ACC112 (cell line): Measurements from ENCODE around the gene EFHC1.
"Not testable (repeated sequence)": the region's sequence is repeated elsewhere in the genome, so short reads cannot be mapped to it uniquely, and the experiment has no call there.

Source experiments
- H2AFZ ChIP-seq: fragments of 200-600 bp; sonication (generic); one replicate; pipeline ENCODE4 v1.6.0; 2017; ENCODE audit warnings: antibody characterized with exemption, low read length; ENCODE audit not compliant: unreplicated experiment
- H3K27ac ChIP-seq: fragments of 200-600 bp; sonication (generic); 2 replicates; pipeline ENCODE4 v1.5.1; 2014; ENCODE audit warnings: low read depth, mild to moderate bottlenecking, antibody characterized with exemption, low read length, moderate library complexity
- H3K27me3 ChIP-seq: fragments of 200-600 bp; sonication (generic); 2 replicates; pipeline ENCODE4 v1.6.1; 2014; ENCODE audit warnings: mild to moderate bottlenecking, antibody characterized with exemption, low read length, moderate library complexity, mixed read lengths; ENCODE audit not compliant: insufficient read depth
- H3K36me3 ChIP-seq: fragments of 200-600 bp; sonication (generic); 2 replicates; pipeline ENCODE4 v1.6.1; 2016; ENCODE audit warnings: mild to moderate bottlenecking, antibody characterized with exemption, low read length, moderate library complexity, mixed read lengths; ENCODE audit not compliant: insufficient read depth
- H3K4me1 ChIP-seq: fragments of 200-600 bp; sonication (generic); one replicate; pipeline ENCODE4 v1.6.1; 2016; ENCODE audit warnings: low read length, mixed read lengths; ENCODE audit not compliant: insufficient read depth, unreplicated experiment, control insufficient read depth
- H3K4me3 ChIP-seq: fragments of 200-600 bp; sonication (generic); 2 replicates; pipeline ENCODE4 v1.5.1; 2014; ENCODE audit warnings: mild to moderate bottlenecking, low read depth, low read length
- H3K79me2 ChIP-seq: fragments of 200-600 bp; sonication (generic); one replicate; pipeline ENCODE4 v1.6.0; 2016; ENCODE audit warnings: low read length; ENCODE audit not compliant: control insufficient read depth, unreplicated experiment, insufficient read depth

EFHC1 gene

DNA sequence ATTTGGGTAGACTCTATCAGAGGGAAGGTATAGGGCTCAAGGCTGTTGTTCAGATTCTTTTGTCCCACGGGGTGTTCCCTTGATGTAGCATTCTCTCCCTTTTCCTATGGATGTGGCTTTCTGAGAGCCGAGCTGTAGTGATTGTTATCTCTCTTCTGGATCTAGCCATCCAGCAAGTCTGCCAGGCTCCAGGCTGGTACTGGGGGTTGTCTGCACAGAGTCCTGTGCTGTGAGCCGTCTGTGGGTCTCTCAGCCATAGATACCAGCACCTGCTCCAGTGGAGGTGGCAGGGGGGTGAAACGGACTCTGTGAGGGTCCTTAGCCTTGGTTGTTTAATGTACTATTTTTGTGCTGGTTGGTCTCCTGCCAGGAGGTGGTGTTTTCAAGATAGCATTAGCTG lies 13.2 kb downstream of the EFHC1 start:
- not testable (repeated sequence) for H3K4me1 ChIP-seq, H3K27ac ChIP-seq, H2AFZ ChIP-seq, H3K4me3 ChIP-seq, H3K27me3 ChIP-seq, H3K79me2 ChIP-seq
- peaks cover 15% of the 10 kb centered on the region for H3K36me3 ChIP-seq

DNA sequence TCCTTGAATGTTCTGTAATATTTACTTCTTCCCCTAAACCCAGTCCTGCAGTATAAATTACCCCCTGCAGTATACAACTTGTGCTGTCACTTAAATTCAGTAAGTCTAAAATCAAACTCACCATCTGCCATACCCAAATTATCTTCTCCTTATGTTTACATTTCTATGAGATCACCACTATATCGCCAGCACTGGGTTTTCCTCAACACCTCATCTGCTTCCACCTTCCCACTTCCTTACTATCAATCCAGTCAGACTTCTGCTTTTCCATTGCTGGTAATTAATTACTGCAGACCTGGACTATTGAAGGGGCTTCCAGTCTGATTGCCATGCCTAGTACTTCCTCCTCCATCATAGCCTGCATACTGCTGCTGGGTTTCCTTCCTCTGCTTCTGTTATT lies 15.2 kb downstream of the EFHC1 start:
- Histone ChIP-seq H3K4me1 (no peaks in the 10 kb centered on the region), H3K79me2 (no peaks in the 10 kb centered on the region), H3K27me3 (no peaks in the 10 kb centered on the region), H2AFZ (no peak overlapping the region), H3K4me3 (no peak overlapping the region), H3K36me3 (peaks cover 15% of the 10 kb centered on the region), H3K27ac (no peak overlapping the region)

DNA sequence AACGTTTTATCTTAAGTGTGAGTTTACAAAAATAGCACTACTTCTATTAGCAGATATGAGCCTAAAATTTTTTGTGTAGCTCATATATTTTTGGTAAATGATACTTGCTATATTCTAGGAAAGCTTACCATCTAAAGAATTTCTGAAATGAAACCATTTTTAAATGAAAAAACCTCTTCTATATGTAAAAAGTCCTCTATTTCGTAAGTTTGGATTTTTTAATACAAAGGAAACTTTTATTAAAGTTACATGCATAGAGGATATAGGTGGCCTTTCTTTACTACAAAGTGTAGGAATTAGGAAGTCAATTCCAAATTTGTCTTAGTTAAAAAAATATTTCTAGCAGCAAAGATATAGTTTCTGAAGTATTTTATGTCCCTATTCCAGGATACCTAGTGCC lies 18.8 kb downstream of the EFHC1 start:
- Histone ChIP-seq H3K79me2 (no peaks in the 10 kb centered on the region), H3K27me3 (no peaks in the 10 kb centered on the region), H3K27ac (no peak overlapping the region), H3K36me3 (peaks cover 16% of the 10 kb centered on the region), H3K4me3 (no peak overlapping the region), H2AFZ (no peak overlapping the region), H3K4me1 (no peaks in the 10 kb centered on the region)

DNA sequence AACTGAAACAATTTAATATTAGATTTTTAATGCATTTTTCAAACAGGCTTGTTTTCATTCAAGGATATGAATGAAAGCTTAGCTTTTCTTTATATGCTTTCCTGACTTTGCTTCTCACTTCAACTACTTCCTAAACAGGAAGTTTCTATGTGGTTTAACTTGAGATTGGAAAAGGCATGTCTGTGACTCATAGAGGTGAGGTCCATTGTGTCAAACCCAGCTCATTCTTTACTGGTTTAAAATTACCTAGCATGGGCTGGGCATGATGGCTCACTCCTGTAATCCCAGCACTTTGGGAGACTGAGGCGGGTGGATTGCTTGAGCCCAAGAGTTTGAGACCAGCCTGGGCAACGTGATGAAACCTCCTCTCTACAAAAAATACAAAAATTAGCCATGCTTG lies 34.4 kb downstream of the EFHC1 start:
- Histone ChIP-seq H2AFZ (no peak overlapping the region), H3K79me2 (no peaks in the 10 kb centered on the region), H3K27me3 (no peaks in the 10 kb centered on the region), H3K4me1 (no peaks in the 10 kb centered on the region), H3K4me3 (no peak overlapping the region), H3K27ac (no peak overlapping the region), H3K36me3 (peaks cover 11% of the 10 kb centered on the region)

DNA sequence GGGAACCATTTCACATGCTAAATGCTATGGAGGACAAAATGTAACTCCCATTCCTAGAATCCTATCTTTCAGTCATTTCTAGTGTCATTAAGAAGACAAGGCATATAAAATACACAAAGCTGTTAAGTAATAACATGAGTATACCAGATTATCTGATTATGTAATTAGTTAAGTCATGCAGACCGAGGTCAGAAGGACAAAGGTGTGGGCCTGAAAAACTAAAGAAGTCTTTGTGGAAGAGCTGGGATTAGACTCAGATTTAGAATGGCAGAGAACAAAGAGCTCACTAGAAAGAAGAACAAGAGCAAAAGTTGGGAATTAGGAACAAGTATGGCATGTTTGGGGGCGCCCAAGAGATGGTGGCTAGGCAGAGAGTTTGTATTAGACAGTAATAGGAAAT lies 37.0 kb downstream of the EFHC1 start:
- H3K27me3 ChIP-seq: no peaks in the 10 kb centered on the region
- peaks cover 8% of the 10 kb centered on the region for H3K36me3 ChIP-seq
- H3K27ac ChIP-seq: no peak overlapping the region
- H3K4me3 ChIP-seq: no peak overlapping the region
- no peak overlapping the region for H2AFZ ChIP-seq
- H3K79me2 ChIP-seq: no peaks in the 10 kb centered on the region
- H3K4me1 ChIP-seq: no peaks in the 10 kb centered on the region

DNA sequence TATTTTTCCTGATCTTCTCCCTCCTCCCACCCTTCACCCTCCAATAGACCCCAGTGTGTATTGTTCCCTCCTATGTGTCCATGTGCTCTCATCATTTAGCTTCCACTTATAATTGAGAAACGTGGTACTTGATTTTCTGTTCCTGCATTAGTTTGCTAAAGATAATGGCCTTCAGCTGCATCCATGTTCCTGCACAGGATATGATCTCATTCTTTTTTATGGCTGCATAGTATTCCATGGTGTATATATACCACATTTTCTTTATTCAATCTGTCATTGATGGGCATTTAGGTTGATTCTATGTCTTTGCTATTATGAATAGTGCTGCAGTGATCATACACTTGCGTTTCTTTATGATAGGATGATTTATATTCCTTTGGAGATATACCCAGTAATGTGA lies 41.1 kb downstream of the EFHC1 start:
- H3K27ac ChIP-seq, H3K27me3 ChIP-seq, H2AFZ ChIP-seq, H3K4me1 ChIP-seq, H3K36me3 ChIP-seq, H3K79me2 ChIP-seq, H3K4me3 ChIP-seq: not testable (repeated sequence)

DNA sequence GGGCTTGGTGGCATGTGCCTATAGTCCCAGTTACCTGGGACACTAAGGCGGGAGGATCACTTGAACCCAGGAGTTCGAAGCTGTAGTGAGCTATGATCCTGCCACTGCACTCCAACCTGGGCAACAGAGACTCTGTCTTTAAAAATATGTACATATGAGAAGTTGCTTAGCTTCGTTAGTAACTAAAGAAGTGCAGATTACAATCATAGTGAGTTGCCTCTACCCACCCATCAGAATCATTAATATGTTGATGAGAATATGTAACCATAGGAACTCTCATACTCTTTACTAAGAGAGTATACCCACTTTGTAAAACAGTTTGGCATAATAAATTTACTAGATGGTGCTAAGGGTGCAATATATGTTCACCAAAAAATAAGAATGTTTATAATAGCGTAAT lies 54.0 kb downstream of the EFHC1 start:
- H3K4me1 ChIP-seq: no peaks in the 10 kb centered on the region
- H3K27ac ChIP-seq: no peak overlapping the region
- H2AFZ ChIP-seq: no peak overlapping the region
- no peaks in the 10 kb centered on the region for H3K79me2 ChIP-seq
- H3K36me3 ChIP-seq: no peaks in the 10 kb centered on the region; the same call in 1 of the 2 replicates
- no peaks in the 10 kb centered on the region for H3K27me3 ChIP-seq
- H3K4me3 ChIP-seq: no peak overlapping the region

DNA sequence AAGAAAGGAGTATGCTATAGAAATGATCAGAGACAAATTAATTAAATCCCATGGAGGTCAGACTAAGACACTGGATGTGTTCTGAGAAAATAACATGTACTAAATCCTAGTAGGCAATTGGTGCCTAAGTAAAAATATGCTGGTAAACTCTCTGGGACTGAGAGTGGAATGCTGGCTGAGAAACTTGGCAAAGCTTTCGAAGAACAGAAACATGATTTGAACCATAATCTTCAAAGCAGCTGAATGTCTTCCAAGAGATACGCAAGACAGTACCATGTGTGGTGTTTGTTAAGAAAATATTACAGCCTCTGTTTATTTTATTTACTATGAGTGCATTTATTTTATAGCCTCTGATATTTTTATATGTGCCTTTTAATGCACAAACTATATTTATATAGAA lies 55.2 kb downstream of the EFHC1 start:
- H3K36me3 ChIP-seq: no peaks in the 10 kb centered on the region; the same call in 1 of the 2 replicates
- H2AFZ ChIP-seq: no peak overlapping the region
- H3K27me3 ChIP-seq: no peaks in the 10 kb centered on the region
- no peaks in the 10 kb centered on the region for H3K79me2 ChIP-seq
- no peaks in the 10 kb centered on the region for H3K4me1 ChIP-seq
- H3K27ac ChIP-seq: no peak overlapping the region
- H3K4me3 ChIP-seq: no peak overlapping the region

DNA sequence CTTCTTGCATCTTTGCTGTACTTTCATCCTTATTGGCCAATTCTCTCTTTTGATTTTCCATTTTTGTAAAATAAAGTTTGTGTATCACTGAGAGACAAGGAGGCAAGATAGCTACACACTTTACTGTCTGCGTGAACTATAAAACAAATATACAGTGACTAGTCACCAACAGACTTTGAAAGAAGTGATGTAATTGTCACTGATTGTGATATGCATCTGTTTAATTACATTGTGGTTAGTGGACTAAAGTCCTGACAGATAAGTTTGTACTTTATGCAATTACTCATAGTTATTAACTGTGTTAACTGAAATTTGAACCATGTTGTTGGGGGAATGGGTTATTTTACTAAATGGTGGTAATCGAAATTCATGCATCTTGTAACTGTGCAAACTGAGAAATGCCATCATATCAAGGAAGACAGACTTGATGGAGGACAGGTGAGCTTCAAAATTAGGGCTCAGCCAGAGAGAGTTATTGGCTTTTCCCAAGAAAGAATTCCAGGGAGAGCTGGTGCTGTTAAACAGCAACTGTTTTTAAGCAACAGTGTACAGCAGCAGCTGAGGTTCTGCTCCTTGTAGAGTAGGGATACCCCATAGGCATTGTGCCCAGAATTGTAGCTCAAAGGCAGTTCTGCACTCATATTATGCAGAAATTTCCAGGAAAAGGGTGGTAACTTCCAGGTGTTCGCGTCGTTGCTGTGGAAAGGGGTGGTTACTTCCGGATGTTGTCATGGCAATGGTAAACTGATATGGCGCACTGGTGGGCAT lies 62.9 kb downstream of the EFHC1 start:
- H3K27ac ChIP-seq: no peak overlapping the region
- no peaks in the 10 kb centered on the region for H3K36me3 ChIP-seq
- H3K79me2 ChIP-seq: no peaks in the 10 kb centered on the region
- H3K27me3 ChIP-seq: no peaks in the 10 kb centered on the region
- no peaks in the 10 kb centered on the region for H3K4me1 ChIP-seq
- H3K4me3 ChIP-seq: no peak overlapping the region
- H2AFZ ChIP-seq: no peak overlapping the region

DNA sequence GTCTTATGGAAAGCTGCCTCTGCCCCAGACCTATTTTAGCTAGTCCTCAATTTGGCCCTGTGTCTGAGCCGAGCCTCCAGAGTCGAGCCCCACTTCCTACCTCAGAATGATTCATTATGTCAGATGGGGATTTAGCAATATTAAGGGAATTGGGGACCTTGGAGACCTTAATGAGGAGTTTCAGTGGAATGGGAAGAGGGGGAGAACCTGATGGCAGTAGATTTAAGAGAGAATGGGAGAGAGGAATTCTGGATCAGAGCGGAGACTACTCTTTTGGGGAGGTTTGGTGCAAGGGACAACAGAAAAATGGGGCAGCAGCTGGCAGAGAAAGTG lies 63.5 kb downstream of the EFHC1 start:
- no peaks in the 10 kb centered on the region for H3K27me3 ChIP-seq
- H3K79me2 ChIP-seq: no peaks in the 10 kb centered on the region
- H3K27ac ChIP-seq: no peak overlapping the region
- no peak overlapping the region for H2AFZ ChIP-seq
- H3K4me1 ChIP-seq: no peaks in the 10 kb centered on the region
- H3K36me3 ChIP-seq: no peaks in the 10 kb centered on the region
- H3K4me3 ChIP-seq: no peak overlapping the region

DNA sequence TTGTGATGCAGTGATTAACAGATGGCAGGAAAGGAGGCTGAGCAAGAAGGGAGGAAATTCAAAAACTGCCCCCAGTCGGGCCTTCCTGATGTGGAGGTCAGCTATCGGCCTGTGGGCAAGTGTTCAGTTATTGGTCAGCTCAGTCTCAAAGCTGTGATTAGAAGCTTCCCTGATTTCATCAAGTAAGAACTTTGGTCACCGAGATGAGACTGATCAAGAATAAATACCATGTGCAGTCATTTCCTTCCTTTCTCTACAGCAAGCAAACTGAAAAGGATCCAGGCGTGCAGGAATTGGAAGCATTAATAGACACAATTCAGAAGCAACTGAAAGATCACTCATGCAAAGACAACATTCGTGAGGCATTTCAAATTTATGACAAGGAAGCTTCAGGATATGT lies 69.7 kb downstream of the EFHC1 start:
- no peak overlapping the region for H2AFZ ChIP-seq
- H3K79me2 ChIP-seq: no peaks in the 10 kb centered on the region
- no peak overlapping the region for H3K27ac ChIP-seq
- no peak overlapping the region for H3K4me3 ChIP-seq
- H3K27me3 ChIP-seq: no peaks in the 10 kb centered on the region
- H3K36me3 ChIP-seq: no peaks in the 10 kb centered on the region
- H3K4me1 ChIP-seq: peaks cover 12% of the 10 kb centered on the region
